ENCODE measurements around the gene HOMER3.

GRCh38 chr19:18985257-18985656, 44.2 kb upstream of the HOMER3 start:
- TF ChIP-seq CBFB (CRISPR knock-in tag; IDR thresholded peaks at IDR 0.05) (no peak), RAD21 (CRISPR knock-in tag; IDR thresholded peaks at IDR 0.05) (no peak), ZNF317 (CRISPR knock-in tag; IDR thresholded peaks at IDR 0.05) (no peak), POLR2A (IDR thresholded peaks at IDR 0.05; ENCODE audit: insufficient read depth in 1 of 2, low read depth in 2 of 2, low read length in 2 of 2) (no peak), EP300 (IDR thresholded peaks at IDR 0.05; ENCODE audit: low read depth in 2 of 2, low read length in 2 of 2) (no peak), EP300 (CRISPR knock-in tag; IDR thresholded peaks at IDR 0.05; ENCODE audit: borderline replicate concordance) (no peak), STAG1 (CRISPR knock-in tag; IDR thresholded peaks at IDR 0.05) (no peak), SMARCC2 (IDR thresholded peaks at IDR 0.05) (no peak), MTF2 (CRISPR knock-in tag; IDR thresholded peaks at IDR 0.05; ENCODE audit: borderline replicate concordance) (no peak), ZNF790 (CRISPR knock-in tag; IDR thresholded peaks at IDR 0.05; ENCODE audit: borderline replicate concordance) (no peak), EZH2 (conservative IDR thresholded peaks at IDR 0.05; ENCODE audit: low read depth, low read length) (no peak)
